Activated T-cell treated with anti-CD3 and anti-CD28 coated beads for 48 hours (primary cell): ENCODE measurements around the gene LMF1.
A peak's percentile ranks its signal among the peaks of the same experiment; 100 is the strongest.
"Not testable (repeated sequence)": the region's sequence is repeated elsewhere in the genome, so short reads cannot be mapped to it uniquely, and the experiment has no call there.

Experiments used
- DNase-seq: peaks from one replicate; pipeline ENCODE4 v3.0.0-alpha.2; 2020; ENCODE audit warnings: low read depth

Gene LMF1

DNA sequence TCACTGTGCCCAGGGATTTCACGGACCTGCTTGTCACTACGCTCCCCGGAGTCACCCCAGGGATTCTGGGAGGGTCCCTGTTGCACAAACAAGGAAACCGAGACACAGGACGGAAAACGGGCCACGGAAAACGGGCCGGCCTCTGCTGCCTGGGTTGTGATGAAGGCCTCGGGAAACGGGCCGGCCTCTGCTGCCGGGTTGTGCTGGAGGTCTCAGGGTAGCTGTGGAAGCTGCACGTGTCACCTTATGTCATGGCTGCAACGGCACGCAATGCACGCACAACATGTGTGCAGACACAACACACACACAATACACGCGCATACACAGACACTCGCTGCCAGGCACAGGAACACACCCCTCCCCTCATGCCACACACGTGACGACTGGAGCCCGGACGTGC, 143.3 kb downstream of the LMF1 start:
- DNase-seq = no peak

DNA sequence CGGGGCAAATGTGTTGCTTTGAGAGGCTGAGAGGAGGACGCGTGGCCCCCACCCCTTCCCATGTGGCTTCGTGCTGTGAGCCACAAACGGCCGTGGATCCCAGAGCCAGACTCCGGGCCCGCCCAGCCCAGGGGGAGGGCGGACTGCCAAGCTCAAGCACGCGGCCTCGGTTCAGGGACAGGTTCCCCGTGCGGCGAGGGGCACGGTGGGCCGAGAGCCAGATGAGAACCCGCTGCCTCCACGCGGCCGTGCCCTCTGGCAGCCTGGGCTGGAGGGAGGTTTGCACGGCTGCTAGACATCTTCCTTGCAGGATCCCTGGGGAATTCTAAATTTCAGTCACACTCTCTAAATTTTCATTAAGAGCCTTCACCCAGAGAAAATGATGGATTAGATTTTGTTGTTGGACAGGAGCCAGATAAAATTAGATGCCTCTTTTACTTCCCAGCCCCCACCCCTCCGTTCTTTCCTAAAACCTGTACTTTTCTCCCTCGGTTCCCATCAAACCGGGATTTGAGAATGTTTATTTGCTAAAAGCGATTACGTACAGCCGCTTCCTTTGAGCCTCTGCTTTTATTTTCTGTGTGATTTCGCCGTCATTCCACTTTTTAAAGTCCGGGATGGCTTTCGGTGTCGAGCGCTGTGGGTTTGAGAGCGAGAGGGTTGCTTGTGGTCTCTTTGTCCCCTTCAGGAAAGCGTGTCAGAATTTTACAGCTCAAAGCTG, 145.3 kb downstream of the LMF1 start:
- no peak for DNase-seq

DNA sequence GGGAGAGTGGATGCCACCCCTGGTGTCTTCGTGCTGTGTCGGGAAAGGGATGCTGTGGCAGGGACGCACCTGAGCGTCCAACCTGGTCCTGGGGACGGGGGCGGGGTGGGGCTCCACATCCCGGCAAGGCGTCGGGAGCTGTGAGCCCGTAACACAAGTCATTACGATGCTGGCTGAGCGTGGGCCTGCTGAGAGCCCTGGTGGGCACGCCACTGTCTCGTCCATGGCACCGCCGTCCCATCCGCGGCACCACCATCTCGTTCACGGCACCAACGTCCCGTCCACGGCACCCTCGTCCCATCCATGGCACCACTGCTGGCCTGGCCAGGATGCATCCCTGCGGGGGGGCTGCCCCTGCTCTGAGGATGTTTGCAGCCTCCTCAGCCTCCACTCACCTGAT, 146.2 kb downstream of the LMF1 start:
- DNase-seq = no peak

DNA sequence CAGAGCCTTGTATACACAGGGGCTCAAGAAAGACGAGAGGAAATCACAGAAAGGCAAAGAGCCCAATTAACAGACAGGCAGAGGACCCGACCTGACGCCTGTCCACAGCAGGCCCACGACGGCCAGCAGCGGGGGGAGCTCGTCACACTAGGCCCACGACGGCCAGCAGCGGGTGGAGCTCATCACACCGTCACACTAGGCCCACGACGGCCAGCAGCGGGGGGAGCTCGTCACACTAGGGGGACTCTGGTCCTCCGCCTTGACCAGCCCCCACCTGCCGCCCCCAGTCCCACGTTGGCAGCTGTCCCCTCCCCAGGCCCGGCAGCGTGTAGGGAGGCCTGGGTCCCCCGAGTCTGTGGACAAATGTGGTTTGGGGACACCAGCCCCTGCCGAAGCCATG, 146.6 kb downstream of the LMF1 start:
- no peak for DNase-seq

DNA sequence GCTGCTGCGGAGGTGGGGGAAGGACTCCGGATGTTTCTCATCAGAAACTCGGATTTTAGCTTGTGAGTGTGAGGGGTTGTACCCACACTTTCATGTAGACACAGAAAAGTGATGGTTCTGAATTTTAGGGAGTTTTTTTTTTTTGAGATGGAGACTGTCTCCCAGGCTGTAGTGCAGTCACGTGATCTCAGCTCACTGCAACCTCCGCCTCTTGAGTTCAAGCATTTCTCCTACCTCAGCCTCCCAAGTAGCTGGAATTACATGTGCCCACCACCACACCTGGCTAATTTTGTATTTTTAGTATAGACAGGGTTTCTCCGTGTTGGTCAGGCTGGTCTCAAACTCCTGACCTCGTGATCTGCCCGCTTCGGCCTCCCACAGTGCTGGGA, 147.9 kb downstream of the LMF1 start:
- DNase-seq = no peak

DNA sequence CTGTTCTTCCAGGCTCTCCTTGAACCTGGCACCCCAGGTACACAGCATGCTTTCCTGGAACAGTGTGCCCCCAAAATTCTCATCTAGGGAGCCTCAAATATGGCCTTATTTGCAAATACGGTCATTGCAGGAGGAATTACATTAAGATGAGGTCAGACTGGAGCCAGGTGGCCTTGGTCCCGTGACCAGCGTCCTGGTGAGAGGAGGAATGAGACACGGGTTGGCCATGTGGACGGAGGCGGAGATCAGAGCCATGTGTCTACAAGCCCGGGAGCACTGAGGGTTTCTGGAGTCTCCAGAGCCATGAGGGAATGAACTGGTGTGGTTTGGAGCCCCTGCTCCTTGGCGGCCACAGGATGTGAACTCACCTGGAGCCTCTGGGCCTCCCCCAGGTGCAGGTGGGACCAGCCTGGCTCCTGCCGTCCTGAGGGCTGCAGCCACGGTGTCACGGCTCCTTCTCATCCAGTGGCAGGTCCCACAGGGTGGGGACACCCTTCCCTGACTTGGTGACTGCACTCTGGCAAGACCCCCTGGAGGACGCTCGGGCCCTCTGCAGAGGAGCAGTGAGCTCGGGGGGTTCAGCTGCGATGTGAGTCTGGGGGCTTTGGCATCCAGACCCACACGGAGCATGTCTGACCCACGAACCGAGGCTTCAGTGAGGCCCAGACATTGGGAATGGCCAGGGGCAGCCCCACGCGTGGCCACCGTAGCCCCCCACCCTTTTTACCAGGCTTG, 148.4 kb downstream of the LMF1 start:
- no peak for DNase-seq

DNA sequence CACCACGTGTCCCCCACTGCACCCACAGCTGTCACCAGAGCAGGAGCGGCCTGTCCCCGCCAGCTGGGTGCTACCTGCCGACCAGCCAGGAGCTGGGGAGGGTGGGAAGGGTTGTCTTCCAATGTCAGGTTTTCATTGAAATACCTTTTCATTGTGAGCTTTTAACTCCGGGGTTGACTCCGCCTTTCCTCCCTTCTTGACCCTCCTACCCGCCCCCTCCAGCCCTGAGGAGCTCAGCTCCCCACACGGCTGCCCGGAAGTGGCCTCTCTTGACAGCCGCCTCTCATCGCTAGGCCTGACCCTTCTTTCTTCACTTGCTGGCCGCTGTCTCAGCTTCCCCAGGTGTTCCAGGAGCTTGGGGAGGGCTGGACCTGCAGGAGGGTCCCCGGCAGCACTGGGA, 149.0 kb downstream of the LMF1 start:
- no peak for DNase-seq

DNA sequence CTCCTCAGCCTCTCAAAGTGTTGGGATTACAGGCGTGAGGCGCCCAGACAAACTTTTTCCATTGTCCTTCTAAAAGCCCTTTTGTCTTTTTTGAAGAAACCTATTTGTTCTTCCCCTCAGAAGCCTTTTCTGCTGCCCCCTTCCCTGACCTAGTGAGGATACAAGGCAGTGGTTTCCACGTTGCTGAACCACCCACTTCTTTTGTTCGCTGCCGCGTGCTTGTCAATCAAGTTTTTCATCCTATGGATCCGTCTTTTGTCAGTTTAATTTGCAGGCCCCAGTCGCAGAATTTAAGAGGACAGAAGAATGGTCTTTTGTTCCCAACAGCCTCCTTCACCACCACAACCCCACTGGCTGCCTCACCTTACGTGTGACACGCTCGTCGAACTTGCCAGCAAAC, 150.0 kb downstream of the LMF1 start:
- DNase-seq = no peak

DNA sequence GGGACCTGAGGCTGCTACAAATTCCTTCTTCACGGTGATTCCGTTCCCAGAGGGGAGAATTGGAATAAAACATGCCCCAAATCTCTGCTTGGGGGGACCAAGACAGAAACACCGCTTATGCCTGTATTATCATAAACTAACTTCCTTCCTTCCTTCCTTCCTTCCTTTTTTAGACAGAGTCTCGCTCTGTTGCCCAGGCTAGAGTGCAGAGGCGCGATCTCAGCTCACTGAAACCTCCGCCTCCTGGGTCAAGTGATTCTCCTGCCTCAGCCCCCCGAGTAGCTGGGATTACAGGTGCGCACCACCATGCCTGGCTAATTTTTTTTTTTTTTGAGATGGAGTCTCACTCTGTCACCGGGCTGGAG, 150.8 kb downstream of the LMF1 start:
- DNase-seq = not testable (repeated sequence)

DNA sequence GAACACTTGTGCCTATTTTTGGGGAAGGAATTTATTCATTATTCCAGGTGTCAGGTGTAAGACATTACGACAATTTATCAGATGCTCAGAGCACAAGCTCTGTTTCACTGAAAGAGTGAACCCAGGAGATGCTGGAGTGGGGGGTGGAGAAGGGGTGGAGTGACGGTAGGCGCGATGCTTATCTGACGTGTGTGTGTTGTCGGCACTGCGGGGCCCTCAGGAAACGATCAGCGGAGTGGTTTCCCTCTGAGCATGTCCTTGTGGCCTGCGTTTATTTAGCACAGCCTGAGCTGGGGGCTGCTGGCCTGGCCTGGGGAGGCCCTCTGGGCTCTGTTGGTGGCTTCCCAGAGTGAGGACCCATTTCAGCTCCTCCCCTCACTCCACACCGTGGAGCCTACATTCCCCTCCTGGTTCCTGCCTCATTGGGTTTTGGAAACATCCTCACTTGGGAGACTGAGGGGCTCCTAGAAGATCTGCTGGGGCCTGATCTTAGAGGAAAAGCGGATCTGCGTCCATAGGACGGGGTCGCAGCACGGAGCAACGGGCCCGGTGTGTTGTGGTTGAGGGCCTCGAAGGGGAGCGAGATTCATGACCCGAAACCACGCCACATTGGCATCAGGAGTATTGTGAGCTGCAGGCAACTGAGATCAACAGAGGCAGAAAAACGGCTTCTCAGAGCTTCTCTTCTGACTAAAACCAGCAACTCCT, 151.3 kb downstream of the LMF1 start:
- no peak for DNase-seq

DNA sequence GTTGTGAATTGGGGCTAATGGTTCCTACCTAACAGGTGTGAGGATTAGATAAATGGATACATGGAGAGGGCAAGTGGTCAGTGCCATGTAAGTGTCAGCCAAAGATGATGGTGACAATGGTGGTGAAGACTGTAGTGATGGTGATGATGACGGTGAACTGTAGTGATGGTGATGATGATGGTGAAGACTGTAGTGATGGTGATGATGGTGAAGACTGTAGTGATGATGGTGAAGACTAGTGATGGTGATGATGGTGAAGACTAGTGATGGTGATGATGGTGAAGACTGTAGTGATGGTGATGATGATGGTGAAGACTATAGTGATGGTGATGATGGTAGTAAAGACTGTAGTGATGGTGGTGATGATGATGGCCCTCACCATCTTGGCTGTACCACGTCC, 152.2 kb downstream of the LMF1 start:
- DNase-seq = no peak

DNA sequence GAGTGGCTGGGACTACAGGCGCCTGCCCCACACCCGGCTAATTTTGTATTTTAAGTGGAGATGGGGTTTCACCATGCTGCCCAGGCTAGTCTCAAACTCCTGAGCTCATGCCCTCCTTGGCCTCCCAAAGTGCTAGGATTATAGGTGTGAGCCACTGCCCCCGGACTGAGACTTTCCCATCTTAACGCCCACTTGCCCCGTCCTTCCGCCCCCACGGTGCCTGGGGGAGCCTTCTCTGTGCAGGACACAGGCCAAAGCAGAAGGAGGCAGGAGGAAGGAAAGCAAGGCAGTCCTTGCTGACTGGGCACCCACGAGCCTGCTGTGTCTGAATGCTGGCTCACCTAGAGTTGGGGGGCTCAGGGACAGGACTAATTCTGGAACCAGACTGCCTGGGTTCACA, 152.7 kb downstream of the LMF1 start:
- no peak for DNase-seq

DNA sequence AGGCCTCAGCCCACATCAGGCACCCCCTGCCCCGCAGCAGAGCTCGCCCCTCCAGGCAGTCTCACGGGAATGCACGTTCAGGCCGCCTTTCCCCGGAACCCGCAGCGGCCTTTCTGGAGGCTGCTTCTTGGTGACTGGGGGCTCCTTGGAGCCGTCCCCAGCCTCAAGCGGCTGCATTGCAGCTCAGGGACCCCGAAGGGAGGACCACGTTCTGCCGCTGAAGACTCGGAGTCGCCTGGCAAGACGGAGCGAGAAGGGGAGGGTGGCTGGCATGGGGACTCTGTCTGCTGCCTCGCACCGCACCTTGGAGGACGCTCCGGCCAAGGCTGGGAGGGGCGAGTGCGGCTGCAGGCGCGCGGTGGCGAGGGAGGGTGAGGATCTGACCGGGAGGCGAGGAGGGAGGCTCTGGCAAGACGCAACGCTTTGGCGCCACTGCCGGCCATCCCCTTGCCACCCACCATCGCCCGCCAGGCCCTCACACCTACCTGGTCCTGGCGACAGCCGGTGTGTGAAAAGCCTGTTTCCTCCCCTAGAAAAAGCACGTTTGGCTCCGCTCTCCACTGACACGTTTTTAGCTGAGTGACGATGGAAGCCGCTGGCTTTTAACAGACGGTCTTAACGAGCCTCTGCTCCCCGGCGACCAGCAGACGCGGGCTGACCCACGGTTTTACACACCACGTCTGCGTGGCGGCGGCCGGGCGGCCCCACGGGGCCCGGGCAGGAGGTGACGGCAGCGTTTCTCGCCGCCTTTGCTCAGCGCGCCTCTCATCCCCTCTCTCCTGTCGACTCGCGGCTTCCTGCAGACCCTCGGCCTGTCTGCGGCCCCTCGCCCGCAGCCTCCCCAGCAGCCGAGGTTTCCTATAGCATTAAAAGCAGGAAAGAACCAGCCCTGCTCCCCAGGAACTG, 153.5 kb downstream of the LMF1 start:
- no peak for DNase-seq

DNA sequence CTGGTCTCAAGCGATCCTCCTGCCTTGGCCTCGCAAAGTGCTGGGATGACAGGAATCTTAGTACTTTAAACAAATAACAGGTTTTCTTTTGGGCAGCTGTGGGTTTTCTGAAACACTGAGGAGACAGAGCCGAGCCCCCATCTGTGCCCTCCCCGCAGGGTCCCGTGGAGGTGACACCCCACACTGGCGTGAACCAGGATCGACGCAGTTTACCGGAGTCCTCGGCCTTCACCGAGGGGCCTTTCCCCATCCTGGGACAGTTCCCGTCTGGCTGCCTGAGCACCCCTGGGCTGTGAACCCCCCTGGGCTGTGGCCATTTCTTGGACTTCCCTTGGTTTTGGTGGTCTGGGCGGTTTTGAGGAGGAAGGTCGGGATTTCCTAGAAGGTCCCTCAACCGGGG, 154.9 kb downstream of the LMF1 start:
- DNase-seq = no peak

DNA sequence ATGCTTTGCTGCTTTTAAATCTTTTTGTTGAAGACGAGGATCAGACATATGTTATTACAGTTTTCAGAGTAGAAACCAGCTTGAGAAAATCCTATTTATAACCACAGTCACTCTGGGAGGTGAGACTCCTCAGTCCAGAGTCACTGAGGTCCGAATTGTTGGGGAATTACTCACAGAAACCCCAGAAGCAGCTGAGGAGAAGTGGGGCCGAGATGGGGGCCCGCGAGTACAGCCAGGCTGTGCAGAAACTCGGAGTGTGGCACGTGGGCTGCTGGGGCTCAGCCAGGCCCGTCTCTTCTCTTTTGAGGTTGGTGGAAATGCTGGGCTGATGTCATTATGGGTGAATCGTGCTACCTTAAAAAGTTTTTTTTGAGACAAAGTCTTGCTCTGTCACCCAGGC, 155.8 kb downstream of the LMF1 start:
- no peak for DNase-seq

DNA sequence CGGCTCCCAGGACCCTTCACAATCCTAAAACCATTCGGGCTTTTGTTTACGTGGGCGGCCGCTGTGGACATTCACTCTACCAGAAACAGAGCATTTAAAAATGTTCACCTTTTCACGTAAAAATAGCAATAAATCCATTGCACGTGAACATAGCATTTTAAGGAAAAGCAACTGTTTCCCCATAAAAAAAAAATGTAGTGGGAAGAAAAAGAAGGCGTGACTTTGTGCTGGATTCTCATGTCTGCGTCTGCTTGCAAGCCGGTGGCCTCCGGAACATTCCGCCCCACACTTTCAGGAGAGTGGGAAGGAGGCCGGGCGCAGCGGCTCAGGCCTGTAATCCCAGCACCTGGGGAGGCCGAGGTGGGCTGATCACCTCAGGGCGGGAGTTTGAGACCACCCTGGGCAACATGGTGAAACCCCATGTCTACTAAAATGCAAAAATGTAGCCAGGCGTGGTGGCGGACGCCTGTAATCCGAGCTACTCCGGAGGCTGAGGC, 156.8 kb downstream of the LMF1 start:
- no peak for DNase-seq

DNA sequence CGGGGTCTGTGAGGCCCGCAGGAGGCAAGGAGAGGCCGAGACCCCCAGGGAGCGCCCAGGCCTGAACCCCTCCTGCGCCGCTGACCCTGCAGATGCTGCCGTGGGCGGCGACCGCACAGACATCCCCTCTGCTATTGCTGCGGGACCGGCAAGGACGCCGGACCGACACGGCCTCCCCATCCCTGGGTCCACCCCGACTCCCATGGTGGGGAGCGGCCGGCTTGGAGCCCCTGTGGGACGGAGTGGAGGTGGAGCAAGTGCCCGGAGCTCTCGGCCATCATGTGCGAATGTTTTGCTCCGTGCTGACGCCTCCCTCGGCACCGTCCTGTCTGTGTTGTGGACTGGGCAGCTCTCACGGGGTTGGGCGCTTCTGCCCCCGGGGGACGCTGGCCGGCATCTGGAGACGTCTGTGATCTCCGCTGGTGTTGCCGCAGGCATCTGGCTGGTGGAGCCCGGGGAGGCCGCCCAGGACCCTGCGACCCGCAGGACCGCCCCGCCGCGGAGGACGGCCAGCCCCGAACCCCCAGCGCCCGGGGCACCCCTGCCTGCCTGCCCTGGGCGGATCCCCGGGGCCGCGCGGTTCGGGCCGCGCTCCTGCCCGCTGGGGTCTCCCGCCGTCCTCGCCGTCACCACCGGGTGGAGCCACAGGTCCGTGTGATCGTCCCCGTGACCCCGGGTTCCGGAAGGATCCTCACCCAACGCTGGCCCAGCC, 157.4 kb downstream of the LMF1 start:
- peak; percentile 62 for DNase-seq

DNA sequence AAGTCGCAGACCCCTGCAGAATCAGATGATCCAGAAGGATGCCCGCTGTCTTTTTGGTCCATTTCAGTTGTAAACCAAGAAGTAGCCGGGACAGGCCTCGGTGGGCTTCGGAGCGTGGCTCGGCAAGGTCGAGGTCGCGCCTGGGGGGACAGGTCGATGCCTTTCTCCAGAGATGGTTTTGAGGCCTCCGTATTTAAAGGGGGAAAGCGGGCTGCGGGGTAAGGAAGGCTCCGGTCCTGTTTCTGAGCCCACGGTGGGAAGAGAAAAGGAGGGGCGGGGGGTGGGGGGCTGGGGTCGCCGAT, 162.7 kb downstream of the LMF1 start:
- no peak for DNase-seq

DNA sequence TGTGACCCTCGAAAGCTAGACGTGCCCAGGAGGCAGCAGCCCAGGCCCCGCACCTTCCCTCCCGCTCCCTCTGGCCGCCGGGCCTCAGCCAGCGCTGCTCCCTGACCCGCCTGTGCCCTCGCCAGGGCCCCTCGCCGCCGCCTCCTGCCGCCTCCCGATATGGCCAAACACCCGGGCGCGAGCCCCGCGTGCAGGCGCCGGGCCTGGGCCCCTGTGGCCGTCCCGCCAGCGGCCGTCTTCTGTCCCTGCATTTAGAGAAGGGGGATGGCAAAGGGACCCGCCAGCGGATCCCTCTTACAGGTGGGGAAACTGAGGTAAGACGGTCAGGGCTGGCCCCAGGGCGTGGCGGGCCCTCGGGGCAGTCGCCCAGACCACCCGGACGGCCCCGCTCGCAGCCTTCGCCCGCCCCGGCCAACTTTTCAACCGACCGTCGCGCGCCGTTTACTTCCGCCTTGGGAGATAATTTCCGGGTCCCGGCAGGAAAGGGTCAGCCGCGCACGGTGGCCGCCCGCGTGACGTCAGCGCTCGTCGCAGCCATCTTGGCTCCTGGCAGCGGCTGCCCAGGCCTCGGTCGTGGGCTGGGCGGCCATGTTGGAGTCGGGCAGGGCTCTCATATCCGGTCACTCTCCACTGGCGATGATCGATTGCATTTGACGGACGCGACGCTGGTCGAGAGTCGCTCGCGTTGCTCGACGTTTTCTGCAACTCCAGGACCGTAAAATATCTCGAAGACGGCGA, 163.3 kb downstream of the LMF1 start:
- peak; percentile 82 for DNase-seq

DNA sequence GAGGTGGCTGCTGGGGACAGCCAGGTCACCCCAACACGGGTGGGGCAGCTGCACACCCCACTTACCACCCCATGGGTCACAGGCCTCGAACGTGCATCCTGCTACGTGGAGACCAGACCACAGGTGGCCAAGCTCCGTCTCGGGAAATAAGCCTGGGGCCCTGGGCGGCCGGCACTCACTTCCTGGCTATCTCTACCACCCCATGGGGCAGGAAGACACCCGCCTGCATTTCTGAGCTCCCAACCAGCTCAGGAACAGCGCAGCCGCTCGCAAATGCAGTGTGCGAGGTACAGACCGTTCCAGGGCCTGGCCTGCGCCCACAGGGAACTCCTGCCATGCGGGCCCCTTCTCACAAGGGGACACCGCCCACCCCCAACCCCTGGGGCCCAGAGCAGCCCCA, 165.3 kb downstream of the LMF1 start:
- no peak for DNase-seq
